ENCODE data around the gene GPA33. TPM values are rescaled to one million over a fixed set of nuclear protein-coding genes. Genes with fewer than 3 reads are reported as not detected.

The GPA33 gene
- polyA plus RNA-seq, 1 of the 3 experiments (the other 2 are of a cell fraction) = not detected

GRCh38 chr1:167067904-167068303, 22.3 kb downstream of the GPA33 start:
- Histone ChIP-seq H3K36me3 (replicated peaks in 1 of 2; ENCODE audit: control insufficient read depth in 1 of 2, insufficient read depth in 2 of 2, low read length in 1 of 2) (no peaks in the 10 kb centered on the region), H3K4me2 (no peak overlapping the region), H4K20me1 (ENCODE audit: insufficient read depth) (no peaks in the 10 kb centered on the region), H2AFZ (ENCODE audit: low read depth) (no peak overlapping the region), H3K4me3 (ENCODE audit: low read depth in 2 of 2, low read length in 1 of 2) (no peak overlapping the region), H3F3A (replicated peaks; ENCODE audit: insufficient read depth) (no peaks in the 10 kb centered on the region), H3K9me2 (no peaks in the 10 kb centered on the region), H3K79me2 (ENCODE audit: insufficient read depth) (no peaks in the 10 kb centered on the region), H3K9me3 (no peaks in the 10 kb centered on the region), H3K9ac (no peak overlapping the region), H3K27me3 (ENCODE audit: insufficient read depth) (no peaks in the 10 kb centered on the region; the same call in 1 of the 2 replicates), H3K4me1 (ENCODE audit: control insufficient read depth in 1 of 2, insufficient read depth in 2 of 2, low read depth in 1 of 2, low read length in 1 of 2) (no peaks in the 10 kb centered on the region; a peak in 2 of 4 replicates), H3K27ac (ENCODE audit: low read depth in 2 of 2, low read length in 1 of 2) (no peak overlapping the region)
- ChIA-PET CTCF (interaction anchor here (1.0 to 1.4 kb wide), 3 partner anchors 9 to 465 kb away, joined by 3 to 7 read pairs (median 5); no protein-coding TSS in a partner anchor), POLR2A (no interaction called here)
- WGBS (ENCODE audit: low lambda C conversion rate) = 31% methylated on average over 3 of the region's 3 CpGs
- TF ChIP-seq TEAD4 (IDR thresholded peaks at IDR 0.05; ENCODE audit: borderline replicate concordance, insufficient read depth) (no peak), IRF3 (IDR thresholded peaks at IDR 0.05; ENCODE audit: low read depth, low read length) (no peak), GABPA (IDR thresholded peaks at IDR 0.05; ENCODE audit: low read depth) (no peak), JUND (IDR thresholded peaks at IDR 0.05) (no peak), FOSL2 (IDR thresholded peaks at IDR 0.05; ENCODE audit: borderline replicate concordance, low read depth) (no peak), FOXM1 (IDR thresholded peaks at IDR 0.05; ENCODE audit: low read depth) (no peak)
- no peak for DNase-seq

DNA sequence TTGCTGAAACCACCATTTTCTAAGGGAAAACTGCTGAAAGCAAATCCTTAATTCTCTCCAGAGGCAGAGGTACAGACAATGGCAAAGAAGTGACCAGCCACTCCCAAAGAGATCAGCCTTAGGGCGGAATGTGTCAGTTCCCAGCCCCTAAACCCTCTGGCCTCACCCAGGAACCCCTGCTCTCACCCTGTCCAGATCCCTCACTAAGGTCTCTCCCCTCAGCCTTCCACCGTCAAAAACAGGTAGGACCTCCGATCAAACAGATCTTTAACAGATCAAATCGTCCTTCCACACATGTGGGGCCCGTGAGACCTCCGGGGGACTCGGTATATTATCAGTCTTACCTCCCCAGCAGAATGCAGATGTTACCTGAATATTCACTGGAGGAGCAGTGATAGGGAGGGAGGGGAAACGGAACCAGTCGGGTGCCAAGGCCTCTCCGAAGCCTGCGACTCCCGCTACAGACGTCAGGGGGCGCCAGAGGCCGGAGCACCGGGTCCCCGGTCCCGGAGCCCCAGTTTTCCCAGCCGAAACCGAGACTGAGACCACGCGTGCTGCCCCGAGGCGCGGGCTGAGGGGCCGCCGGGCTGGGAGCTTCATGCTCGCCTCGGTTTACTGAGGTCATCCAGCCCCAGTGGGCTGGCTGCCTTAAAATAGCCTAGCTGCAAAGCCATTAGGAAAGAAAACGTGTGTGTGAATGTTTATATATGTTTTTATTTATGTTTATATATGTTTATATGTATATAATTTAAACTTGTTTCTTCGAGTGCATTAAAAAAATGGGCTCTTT, 23.6 kb downstream of the GPA33 start:
- Histone ChIP-seq H3K4me2 (peak overlapping the region; percentile 67), H3K9me2 (no peaks in the 10 kb centered on the region), H3K9me3 (no peaks in the 10 kb centered on the region), H3K27me3 (ENCODE audit: insufficient read depth) (no peaks in the 10 kb centered on the region; the same call in 1 of the 2 replicates), H3K79me2 (ENCODE audit: insufficient read depth) (no peaks in the 10 kb centered on the region), H3K4me1 (ENCODE audit: control insufficient read depth in 1 of 2, insufficient read depth in 2 of 2, low read depth in 1 of 2, low read length in 1 of 2) (no peaks in the 10 kb centered on the region; a peak in 2 of 4 replicates), H3K36me3 (replicated peaks in 1 of 2; ENCODE audit: control insufficient read depth in 1 of 2, insufficient read depth in 2 of 2, low read length in 1 of 2) (no peaks in the 10 kb centered on the region), H3K4me3 (ENCODE audit: low read depth in 2 of 2, low read length in 1 of 2) (peak overlapping the region; percentile 30 to 47; a peak in 3 of 4 replicates), H4K20me1 (ENCODE audit: insufficient read depth) (no peaks in the 10 kb centered on the region), H3F3A (replicated peaks; ENCODE audit: insufficient read depth) (no peaks in the 10 kb centered on the region), H2AFZ (ENCODE audit: low read depth) (peak overlapping the region; percentile 56; the same call in 1 of the 2 replicates), H3K27ac (ENCODE audit: low read depth in 2 of 2, low read length in 1 of 2) (no peak overlapping the region), H3K9ac (no peak overlapping the region)
- 5% methylated on average over 31 of the region's 31 CpGs for WGBS (ENCODE audit: low lambda C conversion rate)
- DNase-seq = peak; percentile 91
- ChIA-PET POLR2A (no interaction called here), CTCF (interaction anchor here (0.6 to 19.2 kb wide), 41 partner anchors 8 to 624 kb away, joined by 3 to 769 read pairs (median 4); partner anchors contain the start of genes CREG1 and POU2F1)
- TF ChIP-seq MEF2A (IDR thresholded peaks at IDR 0.05; ENCODE audit: borderline replicate concordance, low read depth) (no peak), NRF1 (IDR thresholded peaks at IDR 0.05; ENCODE audit: low read depth, low read length) (no peak), YY1 (IDR thresholded peaks at IDR 0.05; ENCODE audit: low read depth) (no peak), CTCF (IDR thresholded peaks at IDR 0.05) (peak; percentile 94), RCOR1 (IDR thresholded peaks at IDR 0.05; ENCODE audit: low read length) (no peak), GABPA (IDR thresholded peaks at IDR 0.05; ENCODE audit: low read depth) (no peak), MXI1 (IDR thresholded peaks at IDR 0.05; ENCODE audit: low read depth, low read length) (peak; percentile 59; the same call in 1 of the 2 replicates), TAF1 (IDR thresholded peaks at IDR 0.05; ENCODE audit: borderline replicate concordance, low read depth, low read length) (no peak), SMC3 (IDR thresholded peaks at IDR 0.05; ENCODE audit: low read depth, low read length) (peak; percentile 88), TCF12 (IDR thresholded peaks at IDR 0.05) (no peak), MAX (IDR thresholded peaks at IDR 0.05; ENCODE audit: low read depth) (0 out of 2 replicates have a peak, but pooled peaks have one; percentile 39), RAD21 (IDR thresholded peaks at IDR 0.05; ENCODE audit: low read length) (peak; percentile 96), CHD2 (IDR thresholded peaks at IDR 0.05; ENCODE audit: low read length, partially characterized antibody) (no peak)
- TF ChIP-seq, protein P1, sequence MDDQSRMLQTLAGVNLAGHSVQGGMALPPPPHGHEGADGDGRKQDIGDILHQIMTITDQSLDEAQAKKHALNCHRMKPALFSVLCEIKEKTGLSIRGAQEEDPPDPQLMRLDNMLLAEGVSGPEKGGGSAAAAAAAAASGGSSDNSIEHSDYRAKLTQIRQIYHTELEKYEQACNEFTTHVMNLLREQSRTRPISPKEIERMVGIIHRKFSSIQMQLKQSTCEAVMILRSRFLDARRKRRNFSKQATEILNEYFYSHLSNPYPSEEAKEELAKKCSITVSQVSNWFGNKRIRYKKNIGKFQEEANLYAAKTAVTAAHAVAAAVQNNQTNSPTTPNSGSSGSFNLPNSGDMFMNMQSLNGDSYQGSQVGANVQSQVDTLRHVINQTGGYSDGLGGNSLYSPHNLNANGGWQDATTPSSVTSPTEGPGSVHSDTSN (IDR thresholded peaks at IDR 0.05) = no peak
- TF ChIP-seq, protein P2, sequence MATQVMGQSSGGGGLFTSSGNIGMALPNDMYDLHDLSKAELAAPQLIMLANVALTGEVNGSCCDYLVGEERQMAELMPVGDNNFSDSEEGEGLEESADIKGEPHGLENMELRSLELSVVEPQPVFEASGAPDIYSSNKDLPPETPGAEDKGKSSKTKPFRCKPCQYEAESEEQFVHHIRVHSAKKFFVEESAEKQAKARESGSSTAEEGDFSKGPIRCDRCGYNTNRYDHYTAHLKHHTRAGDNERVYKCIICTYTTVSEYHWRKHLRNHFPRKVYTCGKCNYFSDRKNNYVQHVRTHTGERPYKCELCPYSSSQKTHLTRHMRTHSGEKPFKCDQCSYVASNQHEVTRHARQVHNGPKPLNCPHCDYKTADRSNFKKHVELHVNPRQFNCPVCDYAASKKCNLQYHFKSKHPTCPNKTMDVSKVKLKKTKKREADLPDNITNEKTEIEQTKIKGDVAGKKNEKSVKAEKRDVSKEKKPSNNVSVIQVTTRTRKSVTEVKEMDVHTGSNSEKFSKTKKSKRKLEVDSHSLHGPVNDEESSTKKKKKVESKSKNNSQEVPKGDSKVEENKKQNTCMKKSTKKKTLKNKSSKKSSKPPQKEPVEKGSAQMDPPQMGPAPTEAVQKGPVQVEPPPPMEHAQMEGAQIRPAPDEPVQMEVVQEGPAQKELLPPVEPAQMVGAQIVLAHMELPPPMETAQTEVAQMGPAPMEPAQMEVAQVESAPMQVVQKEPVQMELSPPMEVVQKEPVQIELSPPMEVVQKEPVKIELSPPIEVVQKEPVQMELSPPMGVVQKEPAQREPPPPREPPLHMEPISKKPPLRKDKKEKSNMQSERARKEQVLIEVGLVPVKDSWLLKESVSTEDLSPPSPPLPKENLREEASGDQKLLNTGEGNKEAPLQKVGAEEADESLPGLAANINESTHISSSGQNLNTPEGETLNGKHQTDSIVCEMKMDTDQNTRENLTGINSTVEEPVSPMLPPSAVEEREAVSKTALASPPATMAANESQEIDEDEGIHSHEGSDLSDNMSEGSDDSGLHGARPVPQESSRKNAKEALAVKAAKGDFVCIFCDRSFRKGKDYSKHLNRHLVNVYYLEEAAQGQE (IDR thresholded peaks at IDR 0.05; ENCODE audit: low read depth, low read length) = no peak

All from SK-N-SH (cell line).